RWPE1 (cell line): Measurements from ENCODE around the gene FPGS.

ENCODE experiments used
- CTCF ChIA-PET: fragments of 350-600 bp; sonication (Branson Sonifier 250); formaldehyde crosslinking; extraction: SDS; loops from one replicate; lab custom pipeline; 2021; lab: Yijun Ruan, JAX
- POLR2A ChIA-PET: fragments of 400-600 bp; formaldehyde crosslinking; extraction: SDS; loops from one replicate; lab custom pipeline; 2020; ENCODE audit warnings: antibody characterized with exemption; ENCODE audit not compliant: low non-redundant PET; lab: Yijun Ruan, JAX
- DNase-seq: peaks from one replicate; pipeline ENCODE4 v3.0.0; 2012; ENCODE audit warnings: low spot score
- H3K27ac ChIP-seq: fragments of 450-650 bp; 2 replicates; pipeline ENCODE4 v1.5.1; 2017
- TF ChIP-seq, protein P1 (sequence below): fragments of 450-650 bp; conservative IDR thresholded peaks from 2 replicates; pipeline ENCODE4 v1.5.1; 2017; ENCODE audit warnings: low read depth, mild to moderate bottlenecking

The FPGS gene

DNA sequence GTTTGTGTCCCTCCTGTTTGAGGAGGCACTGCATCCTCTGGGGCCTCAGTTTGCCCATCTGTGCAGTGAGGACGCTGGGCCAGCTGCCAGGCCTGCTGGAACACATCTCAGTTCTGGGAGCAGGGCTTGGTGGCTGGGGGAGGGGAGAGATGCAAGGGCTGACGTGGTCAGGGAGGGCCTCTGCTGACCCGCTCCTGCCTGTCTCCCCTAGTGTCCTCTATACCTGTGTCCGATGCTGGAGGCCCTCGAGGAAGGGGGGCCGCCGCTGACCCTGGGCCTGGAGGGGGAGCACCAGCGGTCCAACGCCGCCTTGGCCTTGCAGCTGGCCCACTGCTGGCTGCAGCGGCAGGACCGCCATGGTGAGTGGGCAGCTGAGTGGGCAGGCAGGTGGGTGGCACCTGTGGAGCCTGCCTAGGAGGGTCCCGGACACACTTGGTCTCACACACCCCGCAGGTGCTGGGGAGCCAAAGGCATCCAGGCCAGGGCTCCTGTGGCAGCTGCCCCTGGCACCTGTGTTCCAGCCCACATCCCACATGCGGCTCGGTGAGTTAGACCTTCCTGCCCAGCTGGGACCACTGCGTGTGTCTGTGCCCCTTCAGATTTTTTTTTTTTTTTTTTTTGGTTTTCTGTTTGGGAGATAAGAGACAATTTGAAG is 5.8 kb downstream of the FPGS start:
- ChIA-PET POLR2A (no interaction called here), CTCF (no interaction called here)
- H3K27ac ChIP-seq = peak overlapping the region; percentile 68
- DNase-seq = no peak
- TF ChIP-seq, protein P1, sequence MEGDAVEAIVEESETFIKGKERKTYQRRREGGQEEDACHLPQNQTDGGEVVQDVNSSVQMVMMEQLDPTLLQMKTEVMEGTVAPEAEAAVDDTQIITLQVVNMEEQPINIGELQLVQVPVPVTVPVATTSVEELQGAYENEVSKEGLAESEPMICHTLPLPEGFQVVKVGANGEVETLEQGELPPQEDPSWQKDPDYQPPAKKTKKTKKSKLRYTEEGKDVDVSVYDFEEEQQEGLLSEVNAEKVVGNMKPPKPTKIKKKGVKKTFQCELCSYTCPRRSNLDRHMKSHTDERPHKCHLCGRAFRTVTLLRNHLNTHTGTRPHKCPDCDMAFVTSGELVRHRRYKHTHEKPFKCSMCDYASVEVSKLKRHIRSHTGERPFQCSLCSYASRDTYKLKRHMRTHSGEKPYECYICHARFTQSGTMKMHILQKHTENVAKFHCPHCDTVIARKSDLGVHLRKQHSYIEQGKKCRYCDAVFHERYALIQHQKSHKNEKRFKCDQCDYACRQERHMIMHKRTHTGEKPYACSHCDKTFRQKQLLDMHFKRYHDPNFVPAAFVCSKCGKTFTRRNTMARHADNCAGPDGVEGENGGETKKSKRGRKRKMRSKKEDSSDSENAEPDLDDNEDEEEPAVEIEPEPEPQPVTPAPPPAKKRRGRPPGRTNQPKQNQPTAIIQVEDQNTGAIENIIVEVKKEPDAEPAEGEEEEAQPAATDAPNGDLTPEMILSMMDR = no peak

DNA sequence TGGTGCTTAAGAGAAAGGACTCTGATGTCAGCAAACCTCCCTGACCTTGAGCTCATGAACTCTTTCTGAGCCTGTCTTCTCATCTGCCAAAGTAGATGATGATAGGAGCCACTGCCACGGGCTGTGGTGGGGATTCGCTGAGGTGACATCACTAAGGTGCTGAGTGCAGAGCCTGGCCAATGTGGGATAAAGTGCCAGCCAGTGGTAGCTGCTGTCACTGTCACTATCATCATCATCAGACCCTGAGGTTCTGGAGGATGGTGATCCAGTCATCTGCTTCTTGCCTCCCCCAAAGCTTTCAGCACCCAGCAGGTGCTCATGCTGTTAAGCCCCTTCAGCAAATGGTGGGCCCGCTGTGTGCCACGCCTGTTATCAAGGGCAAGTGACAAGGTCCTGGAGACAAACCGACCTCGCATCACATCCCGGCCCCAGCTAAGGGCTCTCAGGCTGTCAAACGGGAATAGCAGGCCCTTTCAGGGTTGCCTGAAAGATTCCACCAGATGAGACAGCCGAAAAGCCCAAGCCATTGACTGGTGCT is 6.4 kb downstream of the FPGS start:
- ChIA-PET POLR2A (no interaction called here), CTCF (no interaction called here)
- peak overlapping the region; percentile 68 for H3K27ac ChIP-seq
- DNase-seq = no peak
- TF ChIP-seq, protein P1 = no peak

DNA sequence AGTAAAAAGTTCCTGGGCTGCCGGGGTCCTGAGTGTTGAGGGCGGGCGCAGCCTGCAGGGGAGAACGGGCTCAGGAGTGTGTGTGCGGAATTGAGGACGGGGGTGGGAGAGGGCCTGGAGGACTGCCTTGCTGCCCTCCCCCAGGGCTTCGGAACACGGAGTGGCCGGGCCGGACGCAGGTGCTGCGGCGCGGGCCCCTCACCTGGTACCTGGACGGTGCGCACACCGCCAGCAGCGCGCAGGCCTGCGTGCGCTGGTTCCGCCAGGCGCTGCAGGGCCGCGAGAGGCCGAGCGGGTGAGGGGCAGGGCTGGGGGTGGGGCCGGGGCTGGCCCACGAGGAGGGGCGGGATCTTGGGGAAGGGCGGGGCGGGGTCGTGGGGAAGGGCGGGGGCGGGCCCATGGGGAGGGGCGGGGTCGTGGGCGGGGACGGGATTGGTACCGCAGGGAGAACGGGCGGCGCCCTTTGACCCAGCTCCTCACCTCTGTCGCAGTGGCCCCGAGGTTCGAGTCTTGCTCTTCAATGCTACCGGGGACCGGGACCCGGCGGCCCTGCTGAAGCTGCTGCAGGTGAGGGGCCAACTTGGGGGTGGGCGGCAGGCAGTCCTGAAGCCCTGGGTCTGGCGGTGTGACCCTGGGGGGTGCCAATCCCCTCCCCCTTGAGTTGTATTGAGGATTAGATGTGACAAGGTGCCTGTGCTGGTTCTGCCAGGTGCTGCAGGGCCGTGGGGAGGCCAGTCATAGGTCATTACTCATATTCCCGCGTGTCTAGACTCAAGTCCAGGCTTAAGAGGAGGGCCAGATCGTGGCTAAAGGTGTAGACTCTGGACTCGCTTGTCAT is 7.1 kb downstream of the FPGS start:
- TF ChIP-seq, protein P1 = no peak
- DNase-seq = peak; percentile 75
- H3K27ac ChIP-seq = peak overlapping the region; percentile 68
- ChIA-PET POLR2A (no interaction called here), CTCF (no interaction called here)

DNA sequence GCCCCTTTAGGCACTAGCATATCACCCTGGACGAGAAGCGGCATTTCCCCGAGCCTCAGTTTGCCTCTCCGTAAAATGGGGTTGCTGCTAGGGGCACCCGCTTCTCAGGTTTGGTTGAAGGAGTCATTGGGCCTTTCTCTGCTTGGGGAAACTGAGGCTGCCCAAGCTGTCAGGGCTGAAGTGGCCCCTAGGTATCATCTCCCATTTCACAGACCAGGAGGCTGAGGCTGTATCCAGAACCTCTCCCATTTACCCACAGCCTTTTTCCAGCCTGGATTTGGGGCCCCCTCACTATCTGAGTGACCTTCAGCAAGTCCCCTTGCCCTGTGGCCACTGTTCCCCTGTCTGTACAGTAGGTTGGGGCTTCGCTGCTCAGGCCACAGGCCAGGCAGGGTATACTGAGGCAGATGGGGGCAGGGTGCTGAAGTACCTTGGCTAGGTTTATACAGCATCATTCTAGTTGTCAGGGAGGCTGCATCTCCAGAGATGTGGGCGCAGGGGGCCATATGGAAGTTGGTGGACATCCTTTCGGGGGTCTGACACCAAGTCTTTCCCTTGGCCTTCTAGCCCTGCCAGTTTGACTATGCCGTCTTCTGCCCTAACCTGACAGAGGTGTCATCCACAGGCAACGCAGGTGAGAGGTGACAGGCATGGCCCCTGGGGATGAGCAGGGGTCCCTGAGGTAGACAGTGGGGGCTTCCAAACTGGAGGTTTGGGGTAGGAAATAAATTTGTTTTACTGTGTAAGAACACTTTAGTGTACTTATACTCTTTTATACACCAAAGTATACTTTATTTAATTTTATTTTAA is 7.9 kb downstream of the FPGS start:
- ChIA-PET POLR2A (interaction anchor here (0.6 kb wide), 1 partner anchor 92 kb away, joined by 6 read pairs; no protein-coding TSS in a partner anchor), CTCF (interaction anchor here (0.6 kb wide), 2 partner anchors 21 to 145 kb away, joined by 3 to 4 read pairs; no protein-coding TSS in a partner anchor)
- DNase-seq = no peak
- TF ChIP-seq, protein P1 = no peak
- peak overlapping the region; percentile 68 for H3K27ac ChIP-seq

GRCh38 chr9:127812011-127812410 is 9.3 kb downstream of the FPGS start:
- POLR2A ChIA-PET = interaction anchor here (0.5 to 1.1 kb wide), 3 partner anchors 9 to 70 kb away, joined by 3 to 7 read pairs (median 4); partner anchors contain the start of gene FPGS
- TF ChIP-seq, protein P1 = no peak
- CTCF ChIA-PET = no interaction called here
- H3K27ac ChIP-seq = peak overlapping the region; percentile 68
- DNase-seq = no peak
